IPS-NIHi7 (cell line): ENCODE measurements around the gene TRIM71.
"Not testable (repeated sequence)": the region's sequence is repeated elsewhere in the genome, so short reads cannot be mapped to it uniquely, and the experiment has no call there.

Experiments used
- DNase-seq: peaks from one replicate; pipeline ENCODE4 v3.0.0; 2012; ENCODE audit warnings: mixed read lengths; ENCODE audit errors: extremely low spot score

TRIM71 gene

DNA sequence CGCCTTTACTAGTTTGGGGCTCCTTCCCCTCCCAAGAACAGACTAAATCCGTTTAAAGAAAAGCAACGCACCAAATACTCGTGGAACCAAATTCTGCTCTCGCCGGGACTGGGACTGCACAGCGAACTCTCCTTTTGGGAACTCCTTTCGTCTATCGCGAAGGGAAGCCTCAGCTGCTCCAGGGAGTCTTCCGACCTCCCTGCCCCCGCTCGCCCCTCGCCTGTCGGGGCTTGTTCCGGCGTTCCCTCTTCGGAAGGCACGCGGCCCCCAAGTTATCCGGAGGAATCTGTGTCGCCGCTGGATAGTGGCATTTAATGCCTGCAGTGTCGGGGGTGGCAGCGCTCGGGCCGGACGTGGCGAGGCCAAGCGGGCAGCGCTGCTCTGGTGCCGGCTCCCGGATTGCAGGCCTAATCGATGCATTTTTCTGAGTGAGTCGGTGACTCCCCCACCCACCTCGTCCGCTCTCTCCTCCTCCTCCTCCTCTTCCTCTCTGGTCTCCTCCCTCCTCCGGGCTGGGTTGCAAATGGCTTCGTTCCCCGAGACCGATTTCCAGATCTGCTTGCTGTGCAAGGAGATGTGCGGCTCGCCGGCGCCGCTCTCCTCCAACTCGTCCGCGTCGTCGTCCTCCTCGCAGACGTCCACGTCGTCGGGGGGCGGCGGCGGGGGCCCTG lies at the start of gene TRIM71:
Gene TRIM71, plus strand, starts transcription at position 440 of the 671 bp plus-strand sequence. Its CDS starts 84 bp downstream, at position 524.
- DNase-seq, result no peak

- DNase-seq, result no peak
Observed at GRCh38 chr3:32778389-32778788, 39.4 kb upstream of the TRIM71 start.

- no peak for DNase-seq
Observed at GRCh38 chr3:32780071-32780734, 37.6 kb upstream of the TRIM71 start.

GRCh38 chr3:32780735-32781210 lies 37.0 kb upstream of the TRIM71 start:
- DNase-seq, result peak; percentile 81

- DNase-seq, result peak; percentile 89
Observed at GRCh38 chr3:32781211-32781968, 36.4 kb upstream of the TRIM71 start.

DNA sequence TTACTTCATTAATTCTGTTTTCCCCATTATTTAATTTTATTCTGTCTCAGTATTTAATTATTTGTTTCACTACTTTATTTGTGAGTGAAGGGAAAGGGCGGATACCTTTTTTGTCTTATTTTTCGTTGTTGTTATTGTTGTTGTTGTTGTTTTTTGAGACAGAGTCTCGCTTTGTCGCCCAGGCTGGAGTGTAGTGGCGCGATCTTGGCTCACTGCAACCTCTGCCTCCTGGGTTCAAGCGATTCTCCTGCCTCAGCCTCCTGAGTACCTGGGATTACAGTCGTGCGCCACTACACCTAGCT lies 35.9 kb upstream of the TRIM71 start:
- DNase-seq, result not testable (repeated sequence)

DNA sequence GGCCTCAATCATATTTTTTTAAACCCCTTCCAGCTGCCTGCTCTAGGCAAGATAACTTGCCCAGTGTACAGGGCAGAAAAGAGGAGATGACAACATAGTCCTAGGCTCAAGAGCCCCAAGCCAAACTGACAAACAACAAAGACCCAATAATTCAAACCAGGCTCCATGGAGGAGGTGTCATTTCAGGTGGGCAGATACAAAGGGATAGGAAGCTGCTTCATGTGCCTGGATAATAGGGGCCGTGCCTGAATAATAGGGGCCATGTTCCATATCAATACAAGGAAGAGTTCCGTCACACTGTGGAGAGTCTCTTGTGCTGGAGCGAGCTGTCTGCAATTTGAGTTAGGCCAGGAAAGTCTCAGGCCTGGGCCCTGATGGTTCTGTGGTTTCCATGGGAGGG lies 35.4 kb upstream of the TRIM71 start:
- DNase-seq, result no peak

- DNase-seq, result no peak
Observed at GRCh38 chr3:32791833-32792232, 26.0 kb upstream of the TRIM71 start.

- DNase-seq, result no peak
Observed at GRCh38 chr3:32794487-32795308, 23.1 kb upstream of the TRIM71 start.

- not testable (repeated sequence) for DNase-seq
Observed at GRCh38 chr3:32796384-32796950, 21.3 kb upstream of the TRIM71 start.

DNA sequence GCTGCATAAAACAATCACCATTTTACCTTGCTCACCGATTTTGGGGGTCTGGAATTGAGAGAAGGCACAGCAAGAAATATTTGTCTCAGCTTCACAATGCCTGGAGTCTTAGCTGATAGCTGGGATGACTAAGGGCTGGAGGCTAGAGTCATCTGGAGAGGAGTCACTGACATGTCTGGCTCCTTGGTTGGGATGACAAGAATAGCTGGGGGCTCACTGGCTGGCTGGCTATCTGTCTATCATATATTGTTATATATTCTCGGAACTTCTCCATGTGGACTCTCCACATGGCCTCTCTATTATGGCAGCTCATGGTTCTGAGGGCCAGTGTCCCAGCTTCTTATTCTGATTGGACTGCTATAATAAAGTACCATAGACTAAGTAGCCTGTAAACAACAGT lies 20.0 kb upstream of the TRIM71 start:
- DNase-seq, result no peak

DNA sequence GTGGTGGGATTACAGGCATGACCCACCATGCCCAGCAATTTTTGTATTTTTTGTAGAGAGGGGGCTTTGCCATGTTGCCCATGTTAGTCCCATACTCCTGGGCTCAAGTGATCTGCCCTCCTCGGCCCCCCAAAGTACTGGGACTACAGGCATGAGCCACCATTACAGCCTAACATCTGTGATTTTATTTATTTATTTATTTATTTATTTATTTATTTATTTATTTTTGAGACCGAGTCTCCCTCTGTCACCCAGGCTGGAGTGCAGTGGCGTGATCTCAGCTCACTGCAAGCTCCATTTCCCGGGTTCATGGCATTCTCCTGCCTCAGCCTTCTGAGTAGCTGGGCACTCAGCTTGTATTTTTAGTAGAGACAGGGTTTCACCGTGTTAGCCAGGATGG lies 16.4 kb upstream of the TRIM71 start:
- DNase-seq, result not testable (repeated sequence)

- DNase-seq, result no peak
Observed at GRCh38 chr3:32813180-32813579, 4.6 kb upstream of the TRIM71 start.

DNA sequence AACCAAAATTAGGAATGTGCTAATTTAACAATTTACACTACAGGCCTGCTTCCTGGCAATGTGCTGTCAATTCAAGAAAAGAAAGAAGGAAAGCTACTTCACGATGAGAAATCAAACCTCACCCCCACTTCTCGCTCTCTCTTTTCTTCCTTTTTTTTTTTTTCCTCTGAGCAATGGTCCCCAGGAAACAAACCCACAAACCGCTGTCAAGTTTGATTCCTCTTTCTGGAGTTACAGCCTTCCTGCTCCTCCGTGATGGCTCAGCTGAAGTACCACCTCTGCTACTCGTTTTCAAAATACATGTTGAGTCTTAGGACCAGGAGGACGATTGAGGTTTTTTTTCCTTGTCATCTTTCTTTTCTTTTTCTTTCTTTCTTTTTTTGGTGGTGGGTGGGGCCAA lies 3.4 kb upstream of the TRIM71 start:
- DNase-seq, result no peak

- peak; percentile 35 for DNase-seq
Observed at GRCh38 chr3:32815841-32816438, 1.9 kb upstream of the TRIM71 start.

DNA sequence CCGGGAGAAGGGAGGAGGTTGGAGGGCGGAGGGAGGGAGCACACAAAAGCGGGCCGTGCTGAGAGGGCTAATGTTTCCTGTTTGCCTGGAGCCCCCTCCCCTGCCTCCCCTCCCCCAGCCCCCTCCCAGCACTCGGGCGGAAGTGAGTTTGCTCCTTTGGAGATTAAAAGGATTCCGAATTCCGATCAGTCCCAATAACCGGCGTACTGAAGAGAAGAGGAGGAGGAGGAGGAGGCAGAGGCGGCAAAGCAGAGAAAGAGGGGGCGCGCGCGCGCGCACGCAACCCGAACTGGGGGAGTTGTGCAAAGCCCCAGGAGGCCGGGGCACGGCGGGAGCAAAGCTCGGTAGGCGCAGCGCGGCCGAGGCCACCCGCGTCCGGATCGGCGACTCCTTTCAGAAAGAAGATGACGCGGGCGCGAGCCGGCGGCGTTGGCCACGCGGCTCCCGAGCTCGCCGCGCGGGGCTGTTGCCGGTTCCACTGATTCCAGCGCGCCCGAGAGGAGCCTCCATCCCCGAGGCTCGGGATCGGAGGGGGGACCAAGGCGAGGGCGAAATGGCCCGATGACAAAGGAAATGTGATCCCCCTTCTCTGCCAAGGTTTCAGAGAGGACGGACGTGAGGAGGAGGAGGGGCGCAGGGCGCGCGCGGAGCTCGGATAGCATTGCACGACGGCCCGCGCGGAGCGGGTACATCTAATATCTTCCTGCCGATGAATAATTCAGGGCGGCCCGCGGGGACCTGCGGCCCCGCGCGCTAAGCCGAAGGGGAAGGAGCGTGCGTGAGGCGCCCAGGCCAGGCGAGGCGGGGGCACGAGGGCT lies 1.1 kb upstream of the TRIM71 start:
- peak; percentile 93 for DNase-seq

GRCh38 chr3:32817257-32817557 lies 590 bp upstream of the TRIM71 start:
- DNase-seq, result no peak

- DNase-seq, result no peak
Observed at GRCh38 chr3:32818229-32818969, 602 bp downstream of the TRIM71 start.

- DNase-seq, result no peak
Observed at GRCh38 chr3:32818970-32819511, 1.2 kb downstream of the TRIM71 start.
